SK-N-SH (cell line): ENCODE results near the gene TRMO. TPM values are rescaled to one million over a fixed set of nuclear protein-coding genes. Genes with fewer than 3 reads are reported as not detected.

ENCODE experiments used
- CTCF ChIA-PET: fragments of 300-600, 350-600 bp; formaldehyde crosslinking; extraction: SDS; loops from one replicate; lab custom pipeline; 2021; lab: Yijun Ruan, JAX
- POLR2A ChIA-PET: fragments of 350-600 bp; sonication (Branson Sonifier 250); formaldehyde crosslinking; extraction: SDS; loops from one replicate; lab custom pipeline; 2020; ENCODE audit warnings: antibody characterized with exemption, inconsistent platforms; lab: Yijun Ruan, JAX
- DNase-seq: peaks from one replicate; pipeline ENCODE4 v3.0.0; 2012
- H2AFZ ChIP-seq: fragments of 200-600 bp; sonication (generic); 2 replicates; pipeline ENCODE4 v1.8.1; 2016; ENCODE audit warnings: antibody characterized with exemption, mild to moderate bottlenecking, low read depth
- H3F3A ChIP-seq: fragments of 200-600 bp; sonication (generic); replicated peaks from 2 replicates; pipeline ENCODE3; 2016; ENCODE audit warnings: antibody characterized with exemption, mild to moderate bottlenecking; ENCODE audit not compliant: insufficient read depth
- H3K27ac ChIP-seq, 2 experiments: fragments of 200-500 bp in 1 of 2; fragments of 200-600 bp in 1 of 2; sonication (Bioruptor generic) in 1 of 2; sonication (generic), shearing (Covaris generic) in 1 of 2; 2 replicates each; pipeline versions ENCODE4 v1.5.1 to v1.6.1; 2014 to 2016; ENCODE audit warnings: low read depth in 2 of 2, inconsistent platforms in 1 of 2, low read length in 1 of 2, mild to moderate bottlenecking in 1 of 2, mixed read lengths in 1 of 2
- H3K27me3 ChIP-seq: fragments of 200-600 bp; sonication (generic), shearing (Covaris generic); 2 replicates; pipeline ENCODE4 v1.6.1; 2016; ENCODE audit warnings: mixed run types; ENCODE audit not compliant: insufficient read depth
- H3K36me3 ChIP-seq, 2 experiments: fragments of 200-500 bp in 1 of 2; fragments of 200-600 bp in 1 of 2; sonication (Bioruptor generic) in 1 of 2; sonication (generic) in 1 of 2; replicated peaks in 1 of 2; 2 replicates each; pipeline versions ENCODE3 to v1.5.1; 2014 to 2016; ENCODE audit warnings: low read length in 1 of 2, mild to moderate bottlenecking in 1 of 2; ENCODE audit not compliant: insufficient read depth in 2 of 2, control insufficient read depth in 1 of 2
- H3K4me1 ChIP-seq, 2 experiments: fragments of 200-500 bp in 1 of 2; fragments of 200-600 bp in 1 of 2; sonication (Bioruptor generic) in 1 of 2; sonication (generic), shearing (Covaris generic) in 1 of 2; 2 replicates each; pipeline versions ENCODE4 v1.5.1 to v1.6.1; 2014 to 2016; ENCODE audit warnings: low read depth in 1 of 2, low read length in 1 of 2, mixed run types in 1 of 2; ENCODE audit not compliant: insufficient read depth in 2 of 2, control insufficient read depth in 1 of 2
- H3K4me2 ChIP-seq: fragments of 200-600 bp; sonication (generic), shearing (Covaris generic); 2 replicates; pipeline ENCODE4 v1.6.1; 2017; ENCODE audit warnings: mixed run types
- H3K4me3 ChIP-seq, 2 experiments: fragments of 200-500 bp in 1 of 2; fragments of 200-600 bp in 1 of 2; sonication (Bioruptor generic) in 1 of 2; sonication (generic), shearing (Covaris generic) in 1 of 2; 2 replicates each; pipeline versions ENCODE4 v1.5.1 to v1.8.1; 2014 to 2016; ENCODE audit warnings: low read depth in 2 of 2, inconsistent platforms in 1 of 2, low read length in 1 of 2, mild to moderate bottlenecking in 1 of 2, mixed read lengths in 1 of 2, moderate library complexity in 1 of 2
- H3K79me2 ChIP-seq: fragments of 200-600 bp; sonication (generic); 2 replicates; pipeline ENCODE4 v1.8.1; 2017; ENCODE audit warnings: mild to moderate bottlenecking; ENCODE audit not compliant: insufficient read depth
- H3K9ac ChIP-seq: fragments of 200-600 bp; sonication (generic); 2 replicates; pipeline ENCODE4 v1.6.1; 2017; ENCODE audit warnings: mixed run types
- H3K9me2 ChIP-seq: fragments of 200-600 bp; sonication (generic); 2 replicates; pipeline ENCODE4 v1.6.1; 2017; ENCODE audit warnings: mixed run types
- H3K9me3 ChIP-seq: fragments of 200-600 bp; sonication (generic); 2 replicates; pipeline ENCODE4 v1.6.1; 2017; ENCODE audit warnings: mixed run types, mild to moderate bottlenecking, moderate library complexity
- H4K20me1 ChIP-seq: fragments of 200-600 bp; sonication (generic); 2 replicates; pipeline ENCODE4 v1.6.1; 2017; ENCODE audit warnings: mild to moderate bottlenecking, mixed run types; ENCODE audit not compliant: insufficient read depth
- CHD2 ChIP-seq: fragments of 150-350 bp; IDR thresholded peaks from 2 replicates; pipeline ENCODE4 v1.6.1; 2018; ENCODE audit warnings: low read length; ENCODE audit not compliant: partially characterized antibody
- EP300 ChIP-seq, 2 experiments: IDR thresholded peaks; 2 replicates each; pipeline versions ENCODE4 v1.4.0 to v1.6.1; 2012; ENCODE audit warnings: borderline replicate concordance in 1 of 2, low read depth in 1 of 2, low read length in 1 of 2
- EZH2phosphoT487 ChIP-seq: fragments of 200-600 bp; sonication (generic); IDR thresholded peaks from 2 replicates; pipeline ENCODE4 v1.6.1; 2017; ENCODE audit warnings: low read depth, mixed run types, mild to moderate bottlenecking, antibody characterized with exemption, moderate library complexity, borderline replicate concordance
- FOSL2 ChIP-seq: IDR thresholded peaks from 2 replicates; pipeline ENCODE4 v1.4.0; 2012; ENCODE audit warnings: low read depth, mild to moderate bottlenecking, moderate library complexity, borderline replicate concordance
- FOXJ3 ChIP-seq: sonication (generic); formaldehyde crosslinking; IDR thresholded peaks from 2 replicates; pipeline ENCODE4 v1.5.1; 2020; ENCODE audit warnings: mild to moderate bottlenecking, missing genetic modification reagents
- GABPA ChIP-seq: IDR thresholded peaks from 2 replicates; pipeline ENCODE4 v1.4.0; 2012; ENCODE audit warnings: low read depth, mild to moderate bottlenecking
- IRF3 ChIP-seq: fragments of 150-350 bp; IDR thresholded peaks from 2 replicates; pipeline ENCODE4 v1.6.1; 2016; ENCODE audit warnings: mild to moderate bottlenecking, low read depth, low read length
- NFIC ChIP-seq: IDR thresholded peaks from 2 replicates; pipeline ENCODE4 v1.4.0; 2012; ENCODE audit warnings: borderline replicate concordance
- NRF1 ChIP-seq: IDR thresholded peaks from 2 replicates; pipeline ENCODE4 v1.6.1; 2012; ENCODE audit warnings: low read depth, mild to moderate bottlenecking, low read length
- POLR2AphosphoS5 ChIP-seq: IDR thresholded peaks from 2 replicates; pipeline ENCODE4 v1.6.1; 2012; ENCODE audit warnings: low read depth, low read length
- RCOR1 ChIP-seq: fragments of 150-350 bp; IDR thresholded peaks from 2 replicates; pipeline ENCODE4 v1.6.1; 2017; ENCODE audit warnings: antibody characterized with exemption, low read length
- RFX5 ChIP-seq: IDR thresholded peaks from 2 replicates; pipeline ENCODE4 v1.6.1; 2012; ENCODE audit warnings: mild to moderate bottlenecking, improper control_type of control experiment, low read length
- RXRA ChIP-seq: IDR thresholded peaks from 2 replicates; pipeline ENCODE4 v1.4.0; 2012; ENCODE audit warnings: low read depth, mild to moderate bottlenecking, borderline replicate concordance
- SIN3A ChIP-seq: IDR thresholded peaks from 2 replicates; pipeline ENCODE4 v1.6.1; 2012; ENCODE audit warnings: low read depth, mild to moderate bottlenecking, low read length, moderate library complexity, borderline replicate concordance
- SMC3 ChIP-seq: IDR thresholded peaks from 2 replicates; pipeline ENCODE4 v1.6.1; 2012; ENCODE audit warnings: low read depth, low read length, improper control_type of control experiment
- TAF1 ChIP-seq: IDR thresholded peaks from 2 replicates; pipeline ENCODE4 v1.6.1; 2012; ENCODE audit warnings: low read depth, mild to moderate bottlenecking, low read length, moderate library complexity, borderline replicate concordance
- TCF12 ChIP-seq: IDR thresholded peaks from 2 replicates; pipeline ENCODE4 v1.4.0; 2012
- USF2 ChIP-seq: fragments of 150-350 bp; IDR thresholded peaks from 2 replicates; pipeline ENCODE4 v1.6.1; 2017; ENCODE audit warnings: antibody characterized with exemption, low read length, low read depth, borderline replicate concordance
- YY1 ChIP-seq: IDR thresholded peaks from 2 replicates; pipeline ENCODE4 v1.4.0; 2012; ENCODE audit warnings: low read depth, mild to moderate bottlenecking
- WGBS: methylation state at CpG from one replicate; pipeline ENCODE4 v1.1.6; 2017; ENCODE audit warnings: low lambda C conversion rate; 5-methylcytosine and 5-hydroxymethylcytosine counted together
- polyA plus RNA-seq, 3 experiments: library from polyadenylated mRNA; depleted of rRNA; stranded (reverse); fragments of >200 nt; gene quantifications; 2 replicates each; pipeline ENCODE4 v1.2.3, GENCODE V29; 2012
- TF ChIP-seq, protein P1 (sequence below): IDR thresholded peaks from 2 replicates; pipeline ENCODE4 v1.4.0; 2012; ENCODE audit warnings: low read depth, borderline replicate concordance
- TF ChIP-seq, protein P2 (sequence below): IDR thresholded peaks from 2 replicates; pipeline ENCODE4 v1.4.0; 2012; ENCODE audit warnings: low read depth, borderline replicate concordance

The TRMO gene, protein sequence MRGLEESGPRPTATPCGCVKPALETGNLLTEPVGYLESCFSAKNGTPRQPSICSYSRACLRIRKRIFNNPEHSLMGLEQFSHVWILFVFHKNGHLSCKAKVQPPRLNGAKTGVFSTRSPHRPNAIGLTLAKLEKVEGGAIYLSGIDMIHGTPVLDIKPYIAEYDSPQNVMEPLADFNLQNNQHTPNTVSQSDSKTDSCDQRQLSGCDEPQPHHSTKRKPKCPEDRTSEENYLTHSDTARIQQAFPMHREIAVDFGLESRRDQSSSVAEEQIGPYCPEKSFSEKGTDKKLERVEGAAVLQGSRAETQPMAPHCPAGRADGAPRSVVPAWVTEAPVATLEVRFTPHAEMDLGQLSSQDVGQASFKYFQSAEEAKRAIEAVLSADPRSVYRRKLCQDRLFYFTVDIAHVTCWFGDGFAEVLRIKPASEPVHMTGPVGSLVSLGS
- polyA plus RNA-seq (2012; rRNA removed), result 8.1 and 11.8 TPM in 2 replicates
- polyA plus RNA-seq (2012; cell fraction: cytosol; rRNA removed), result 7.8 and 10.0 TPM in 2 replicates
- polyA plus RNA-seq (2012; cell fraction: nucleus; rRNA removed), result 10.5 and 20.3 TPM in 2 replicates

DNA sequence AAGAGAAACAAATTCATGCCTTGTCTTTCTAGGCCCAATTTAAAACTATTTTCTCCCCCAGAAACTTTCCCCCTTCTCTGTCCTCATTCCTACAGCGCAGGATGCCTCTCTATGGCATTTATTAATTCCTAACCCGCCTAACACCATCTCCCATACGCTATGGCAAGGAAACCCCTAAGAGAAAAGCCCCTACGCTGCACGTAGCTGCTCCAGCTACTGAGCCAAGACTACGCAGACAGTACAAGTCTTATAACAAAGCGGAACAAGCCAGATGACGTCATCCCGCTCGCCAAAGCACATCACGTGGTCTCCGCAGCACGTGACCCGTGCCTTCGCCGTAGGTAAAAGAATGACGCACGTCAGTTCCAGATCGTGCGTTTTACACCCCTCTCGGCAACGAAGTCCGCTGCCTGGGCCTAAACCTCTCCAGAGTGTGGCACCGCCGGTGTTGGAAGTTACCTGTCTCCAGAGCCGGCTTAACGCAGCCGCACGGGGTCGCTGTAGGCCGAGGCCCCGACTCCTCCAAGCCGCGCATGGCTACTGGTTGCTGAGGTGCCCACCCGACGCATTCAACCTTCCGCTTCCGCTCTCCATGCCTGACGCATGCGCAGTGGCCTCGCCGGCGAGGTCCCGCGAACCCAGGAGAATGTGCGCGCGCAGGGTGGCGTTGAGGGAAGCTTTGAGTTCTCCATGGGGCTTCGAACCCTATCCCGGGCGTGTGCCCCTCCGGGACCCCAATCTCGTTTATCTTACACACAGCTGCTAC lies at the start of gene TRMO:
TSS of gene TRMO (minus strand) at position 542 of the 766 bp plus-strand sequence. CDS start at position 535, 7 bp downstream.
- peak; percentile 93 for DNase-seq
- Histone ChIP-seq H3K4me2 (peak within 1 kb of the TSS; percentile 84), H3K9me2 (no peaks in the 10 kb centered on the region), H3F3A (peaks cover 15% of the 10 kb centered on the region), H3K4me3 (peak within 1 kb of the TSS; percentile 72 to 74), H4K20me1 (no peaks in the 10 kb centered on the region), H3K27ac (peak within 1 kb of the TSS; percentile 94 to 99), H3K9ac (peak within 1 kb of the TSS; percentile 86), H3K36me3 (no peaks in the 10 kb centered on the region), H2AFZ (peak within 1 kb of the TSS; percentile 99), H3K4me1 (peaks cover 0 to 3% of the 10 kb centered on the region in 2 experiments; a peak in 3 of 4 replicates), H3K9me3 (no peaks in the 10 kb centered on the region), H3K79me2 (peaks cover 7% of the 10 kb centered on the region), H3K27me3 (no peaks in the 10 kb centered on the region)
- WGBS, result under 1% methylated on average over 23 of the region's 54 CpGs
- POLR2A ChIA-PET, result interaction anchor here (0.6 to 2.6 kb wide), 15 partner anchors 12 to 358 kb away, joined by 3 to 16 read pairs (median 4); partner anchors contain the start of genes ANP32B, NANS, NCBP1 and TBC1D2
- CTCF ChIA-PET, result interaction anchor here (0.5 to 5.6 kb wide), 37 partner anchors 10 to 854 kb away, joined by 3 to 96 read pairs (median 6); partner anchors contain the start of genes ANP32B, CORO2A, HEMGN and NANS
- TF ChIP-seq GABPA, result peak; percentile 81
- no peak for TF ChIP-seq EZH2phosphoT487
- peak; percentile 60; the same call in 1 of the 2 replicates for TF ChIP-seq FOSL2
- TF ChIP-seq CHD2, result peak; percentile 75
- TF ChIP-seq SMC3, result no peak
- no peak for TF ChIP-seq RXRA
- peak; percentile 20; the same call in 1 of the 2 replicates for TF ChIP-seq TCF12
- TF ChIP-seq, protein P1, sequence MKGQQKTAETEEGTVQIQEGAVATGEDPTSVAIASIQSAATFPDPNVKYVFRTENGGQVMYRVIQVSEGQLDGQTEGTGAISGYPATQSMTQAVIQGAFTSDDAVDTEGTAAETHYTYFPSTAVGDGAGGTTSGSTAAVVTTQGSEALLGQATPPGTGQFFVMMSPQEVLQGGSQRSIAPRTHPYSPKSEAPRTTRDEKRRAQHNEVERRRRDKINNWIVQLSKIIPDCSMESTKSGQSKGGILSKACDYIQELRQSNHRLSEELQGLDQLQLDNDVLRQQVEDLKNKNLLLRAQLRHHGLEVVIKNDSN, result peak; percentile 100
- TF ChIP-seq FOXJ3 (CRISPR knock-in tag), result no peak
- TF ChIP-seq RFX5, result no peak
- TF ChIP-seq NFIC, result 0 out of 2 replicates have a peak, but pooled peaks have one; percentile 34
- TF ChIP-seq YY1, result peak; percentile 73; the same call in 1 of the 2 replicates
- TF ChIP-seq, protein P2, sequence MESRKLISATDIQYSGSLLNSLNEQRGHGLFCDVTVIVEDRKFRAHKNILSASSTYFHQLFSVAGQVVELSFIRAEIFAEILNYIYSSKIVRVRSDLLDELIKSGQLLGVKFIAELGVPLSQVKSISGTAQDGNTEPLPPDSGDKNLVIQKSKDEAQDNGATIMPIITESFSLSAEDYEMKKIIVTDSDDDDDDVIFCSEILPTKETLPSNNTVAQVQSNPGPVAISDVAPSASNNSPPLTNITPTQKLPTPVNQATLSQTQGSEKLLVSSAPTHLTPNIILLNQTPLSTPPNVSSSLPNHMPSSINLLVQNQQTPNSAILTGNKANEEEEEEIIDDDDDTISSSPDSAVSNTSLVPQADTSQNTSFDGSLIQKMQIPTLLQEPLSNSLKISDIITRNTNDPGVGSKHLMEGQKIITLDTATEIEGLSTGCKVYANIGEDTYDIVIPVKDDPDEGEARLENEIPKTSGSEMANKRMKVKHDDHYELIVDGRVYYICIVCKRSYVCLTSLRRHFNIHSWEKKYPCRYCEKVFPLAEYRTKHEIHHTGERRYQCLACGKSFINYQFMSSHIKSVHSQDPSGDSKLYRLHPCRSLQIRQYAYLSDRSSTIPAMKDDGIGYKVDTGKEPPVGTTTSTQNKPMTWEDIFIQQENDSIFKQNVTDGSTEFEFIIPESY, result no peak
- TF ChIP-seq EP300 (IDR thresholded peaks at IDR 0.05; ENCODE audit: borderline replicate concordance in 1 of 2, low read depth in 1 of 2, low read length in 1 of 2), result peak in 1 of 2 experiments; percentile 24; a peak in 2 of 4 replicates
- 0 out of 2 replicates have a peak, but pooled peaks have one; percentile 22 for TF ChIP-seq SIN3A
- TF ChIP-seq TAF1, result peak; percentile 75
- TF ChIP-seq USF2, result peak; percentile 99
- TF ChIP-seq RCOR1, result 0 out of 2 replicates have a peak, but pooled peaks have one; percentile 47
- TF ChIP-seq NRF1, result peak; percentile 97
- peak; percentile 97 for TF ChIP-seq POLR2AphosphoS5
- no peak for TF ChIP-seq IRF3
